ENCODE results near the gene KLF13.

Gene KLF13

GRCh38 chr15:31360843-31361763 is 34.5 kb downstream of the KLF13 start:
- peak; percentile 56 to 87 for DNase-seq (ENCODE audit: low spot score in 2 of 2)
- Mint-ChIP-seq H3K4me3 (peak overlapping the region; percentile 81), H3K27ac (ENCODE audit: low read depth) (peak overlapping the region; percentile 95), H3K9me3 (no peaks in the 10 kb centered on the region), H3K27me3 (no peaks in the 10 kb centered on the region), H3K4me1 (peaks cover 99% of the 10 kb centered on the region), H3K36me3 (ENCODE audit: insufficient read depth) (peaks cover 52% of the 10 kb centered on the region)
- ATAC-seq (replicated peaks; ENCODE audit: extremely low read depth, poor library complexity, severe bottlenecking), result peak; percentile 86

GRCh38 chr15:31361764-31362515 is 35.3 kb downstream of the KLF13 start:
- ATAC-seq (replicated peaks; ENCODE audit: extremely low read depth, poor library complexity, severe bottlenecking) (no peak), DNase-seq (ENCODE audit: low spot score in 2 of 2) (no peak)
- peaks cover 99% of the 10 kb centered on the region for H3K4me1 Mint-ChIP-seq
- no peaks in the 10 kb centered on the region for H3K9me3 Mint-ChIP-seq
- H3K27me3 Mint-ChIP-seq, result no peaks in the 10 kb centered on the region
- peak overlapping the region; percentile 81 for H3K4me3 Mint-ChIP-seq
- H3K36me3 Mint-ChIP-seq (ENCODE audit: insufficient read depth), result peaks cover 54% of the 10 kb centered on the region
- peak overlapping the region; percentile 95 for H3K27ac Mint-ChIP-seq (ENCODE audit: low read depth)

GRCh38 chr15:31362886-31363285 is 36.3 kb downstream of the KLF13 start:
- peaks cover 59% of the 10 kb centered on the region for H3K36me3 Mint-ChIP-seq (ENCODE audit: insufficient read depth)
- peak overlapping the region; percentile 95 for H3K27ac Mint-ChIP-seq (ENCODE audit: low read depth)
- peaks cover 99% of the 10 kb centered on the region for H3K4me1 Mint-ChIP-seq
- no peak for DNase-seq (ENCODE audit: low spot score in 2 of 2)
- no peak for ATAC-seq (replicated peaks; ENCODE audit: extremely low read depth, poor library complexity, severe bottlenecking)
- peak overlapping the region; percentile 81 for H3K4me3 Mint-ChIP-seq
- no peaks in the 10 kb centered on the region for H3K9me3 Mint-ChIP-seq
- no peaks in the 10 kb centered on the region for H3K27me3 Mint-ChIP-seq

- no peak for ATAC-seq (replicated peaks; ENCODE audit: extremely low read depth, poor library complexity, severe bottlenecking)
- peaks cover 99% of the 10 kb centered on the region for H3K4me1 Mint-ChIP-seq
- peaks cover 55% of the 10 kb centered on the region for H3K36me3 Mint-ChIP-seq (ENCODE audit: insufficient read depth)
- H3K4me3 Mint-ChIP-seq, result peak overlapping the region; percentile 81
- no peaks in the 10 kb centered on the region for H3K27me3 Mint-ChIP-seq
- peak overlapping the region; percentile 95 for H3K27ac Mint-ChIP-seq (ENCODE audit: low read depth)
- no peak for DNase-seq (ENCODE audit: low spot score in 2 of 2)
- H3K9me3 Mint-ChIP-seq, result no peaks in the 10 kb centered on the region
Observed at GRCh38 chr15:31364301-31365031, 37.8 kb downstream of the KLF13 start.

GRCh38 chr15:31365032-31365654 is 38.5 kb downstream of the KLF13 start:
- peak overlapping the region; percentile 81 for H3K4me3 Mint-ChIP-seq
- H3K4me1 Mint-ChIP-seq, result peaks cover 99% of the 10 kb centered on the region
- H3K9me3 Mint-ChIP-seq, result peaks cover 5% of the 10 kb centered on the region
- ATAC-seq (replicated peaks; ENCODE audit: extremely low read depth, poor library complexity, severe bottlenecking) (no peak), DNase-seq (ENCODE audit: low spot score in 2 of 2) (no peak)
- H3K27me3 Mint-ChIP-seq, result no peaks in the 10 kb centered on the region
- peaks cover 54% of the 10 kb centered on the region for H3K36me3 Mint-ChIP-seq (ENCODE audit: insufficient read depth)
- peak overlapping the region; percentile 93 for H3K27ac Mint-ChIP-seq (ENCODE audit: low read depth)

GRCh38 chr15:31365655-31366127 is 39.1 kb downstream of the KLF13 start:
- H3K27ac Mint-ChIP-seq (ENCODE audit: low read depth), result peak overlapping the region; percentile 93

GRCh38 chr15:31366169-31366734 is 39.6 kb downstream of the KLF13 start:
- DNase-seq (ENCODE audit: low spot score in 2 of 2) (no peak), ATAC-seq (replicated peaks; ENCODE audit: extremely low read depth, poor library complexity, severe bottlenecking) (no peak)

More at GRCh38 chr15:31365655-31366127, 39.1 kb downstream of the KLF13 start:
- ATAC-seq (replicated peaks; ENCODE audit: extremely low read depth, poor library complexity, severe bottlenecking), result peak; percentile 50
- DNase-seq (ENCODE audit: low spot score in 2 of 2), result peak; percentile 59 to 64
- H3K4me1 Mint-ChIP-seq, result peaks cover 99% of the 10 kb centered on the region
- H3K36me3 Mint-ChIP-seq (ENCODE audit: insufficient read depth), result peaks cover 54% of the 10 kb centered on the region
- H3K27me3 Mint-ChIP-seq, result no peaks in the 10 kb centered on the region
- peaks cover 5% of the 10 kb centered on the region for H3K9me3 Mint-ChIP-seq
- peak overlapping the region; percentile 81 for H3K4me3 Mint-ChIP-seq

GRCh38 chr15:31367021-31367729 is 40.5 kb downstream of the KLF13 start:
- no peaks in the 10 kb centered on the region for H3K27me3 Mint-ChIP-seq
- ATAC-seq (replicated peaks; ENCODE audit: extremely low read depth, poor library complexity, severe bottlenecking) (no peak), DNase-seq (ENCODE audit: low spot score in 2 of 2) (no peak)
- H3K4me1 Mint-ChIP-seq, result peaks cover 92% of the 10 kb centered on the region
- H3K36me3 Mint-ChIP-seq (ENCODE audit: insufficient read depth), result peaks cover 56% of the 10 kb centered on the region
- peak overlapping the region; percentile 93 for H3K27ac Mint-ChIP-seq (ENCODE audit: low read depth)
- peak overlapping the region; percentile 81 for H3K4me3 Mint-ChIP-seq
- H3K9me3 Mint-ChIP-seq, result peaks cover 5% of the 10 kb centered on the region

More at GRCh38 chr15:31366169-31366734, 39.6 kb downstream of the KLF13 start:
- peak overlapping the region; percentile 81 for H3K4me3 Mint-ChIP-seq
- peaks cover 53% of the 10 kb centered on the region for H3K36me3 Mint-ChIP-seq (ENCODE audit: insufficient read depth)
- H3K4me1 Mint-ChIP-seq, result peaks cover 100% of the 10 kb centered on the region
- peaks cover 5% of the 10 kb centered on the region for H3K9me3 Mint-ChIP-seq
- peak overlapping the region; percentile 93 for H3K27ac Mint-ChIP-seq (ENCODE audit: low read depth)
- H3K27me3 Mint-ChIP-seq, result no peaks in the 10 kb centered on the region

GRCh38 chr15:31367730-31368344 is 41.2 kb downstream of the KLF13 start:
- peaks cover 85% of the 10 kb centered on the region for H3K4me1 Mint-ChIP-seq
- no peak for ATAC-seq (replicated peaks; ENCODE audit: extremely low read depth, poor library complexity, severe bottlenecking)
- H3K4me3 Mint-ChIP-seq, result peak overlapping the region; percentile 81
- no peaks in the 10 kb centered on the region for H3K27me3 Mint-ChIP-seq
- peak overlapping the region; percentile 93 for H3K27ac Mint-ChIP-seq (ENCODE audit: low read depth)
- DNase-seq (ENCODE audit: low spot score in 2 of 2), result no peak
- peaks cover 59% of the 10 kb centered on the region for H3K36me3 Mint-ChIP-seq (ENCODE audit: insufficient read depth)
- H3K9me3 Mint-ChIP-seq, result peaks cover 5% of the 10 kb centered on the region

- Mint-ChIP-seq H3K36me3 (ENCODE audit: insufficient read depth) (peaks cover 63% of the 10 kb centered on the region), H3K4me1 (peaks cover 66% of the 10 kb centered on the region), H3K27ac (ENCODE audit: low read depth) (peak overlapping the region; percentile 93), H3K9me3 (peaks cover 5% of the 10 kb centered on the region), H3K27me3 (no peaks in the 10 kb centered on the region), H3K4me3 (peak overlapping the region; percentile 58)
- ATAC-seq (replicated peaks; ENCODE audit: extremely low read depth, poor library complexity, severe bottlenecking) (no peak), DNase-seq (ENCODE audit: low spot score in 2 of 2) (no peak)
Observed at GRCh38 chr15:31369727-31370126, 43.1 kb downstream of the KLF13 start.
